Fibroblast of peridontal ligament (primary cell): ENCODE results near the gene SRSF5.
"Not testable (repeated sequence)": the region's sequence is repeated elsewhere in the genome, so short reads cannot be mapped to it uniquely, and the experiment has no call there.

ENCODE experiments used
- DNase-seq: peaks from one replicate; pipeline ENCODE4 v3.0.0-alpha.2; 2010; ENCODE audit errors: extremely low read depth

SRSF5 gene

GRCh38 chr14:69808919-69809808, 42.2 kb downstream of the SRSF5 start:
- DNase-seq: no peak

DNA sequence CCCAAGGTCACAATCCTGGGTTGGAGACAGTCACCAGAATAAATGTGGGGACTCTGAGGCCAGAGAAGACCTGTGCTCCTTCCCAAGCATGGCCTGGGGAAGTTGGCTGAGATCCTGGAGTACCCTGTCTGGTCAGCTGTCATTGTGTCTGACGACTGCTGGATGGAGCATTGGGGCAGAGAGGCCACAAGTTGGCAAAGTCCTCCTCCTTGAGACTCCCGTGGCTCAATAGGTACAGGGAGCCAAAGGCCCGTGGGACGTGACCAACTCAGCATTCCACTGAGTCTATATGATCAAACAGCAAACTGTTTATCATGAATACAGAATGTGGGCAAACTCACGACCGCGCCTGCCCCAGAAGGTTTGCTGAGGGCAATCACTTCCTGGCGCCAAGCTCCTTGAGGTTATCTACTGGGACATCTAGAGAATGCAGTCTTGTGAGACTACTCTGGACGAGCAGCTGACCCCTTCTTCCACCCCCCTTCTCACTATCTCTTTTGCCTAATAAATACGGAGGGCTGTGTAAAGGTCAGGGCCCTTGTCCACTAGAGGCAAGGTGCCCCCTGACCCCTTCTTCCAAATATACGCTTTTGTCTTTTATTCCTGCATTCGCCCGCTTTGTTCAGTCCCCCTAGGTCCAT, 44.4 kb downstream of the SRSF5 start:
- no peak for DNase-seq

GRCh38 chr14:69811868-69812252, 44.9 kb downstream of the SRSF5 start:
- DNase-seq: no peak

GRCh38 chr14:69812711-69813110, 45.8 kb downstream of the SRSF5 start:
- no peak for DNase-seq

- DNase-seq: not testable (repeated sequence)
Observed at GRCh38 chr14:69813346-69813745, 46.4 kb downstream of the SRSF5 start.

DNA sequence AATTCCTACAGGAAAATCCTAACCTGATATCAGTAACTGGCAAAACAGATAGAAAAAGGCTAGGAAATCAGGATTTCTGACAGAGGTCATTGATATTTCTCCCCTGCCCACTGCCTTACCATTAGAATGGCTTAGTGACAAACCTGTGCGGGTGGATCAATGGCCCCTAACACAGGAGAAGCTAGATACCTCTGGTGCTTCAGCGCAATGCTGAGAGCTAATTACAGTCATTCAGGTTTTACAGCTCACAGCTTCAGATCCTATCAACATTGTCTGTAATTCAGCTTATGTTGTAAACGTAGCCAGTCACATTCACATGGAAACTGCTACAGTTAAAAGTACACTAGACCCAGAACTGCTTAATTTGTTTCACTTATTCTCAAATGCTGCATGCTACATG, 47.5 kb downstream of the SRSF5 start:
- DNase-seq: no peak

DNA sequence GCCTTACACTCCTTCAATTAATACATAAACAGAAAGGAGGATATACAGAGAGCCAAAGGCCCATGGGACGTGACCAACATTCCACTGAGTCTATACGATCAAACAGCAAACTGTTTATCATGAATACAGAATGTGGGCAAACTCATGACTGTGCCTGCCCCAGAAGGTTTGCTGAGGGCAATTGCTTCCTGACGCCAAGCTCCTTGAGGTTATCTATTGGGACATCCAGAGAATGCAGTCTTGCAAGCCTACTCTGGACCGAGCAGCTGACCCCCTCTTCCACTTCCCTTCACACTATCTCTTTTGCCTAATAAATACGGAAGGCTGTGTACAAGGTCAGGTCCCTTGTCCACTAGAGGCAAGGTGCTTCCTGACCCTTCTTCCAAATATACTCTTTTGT, 48.6 kb downstream of the SRSF5 start:
- DNase-seq: no peak

DNA sequence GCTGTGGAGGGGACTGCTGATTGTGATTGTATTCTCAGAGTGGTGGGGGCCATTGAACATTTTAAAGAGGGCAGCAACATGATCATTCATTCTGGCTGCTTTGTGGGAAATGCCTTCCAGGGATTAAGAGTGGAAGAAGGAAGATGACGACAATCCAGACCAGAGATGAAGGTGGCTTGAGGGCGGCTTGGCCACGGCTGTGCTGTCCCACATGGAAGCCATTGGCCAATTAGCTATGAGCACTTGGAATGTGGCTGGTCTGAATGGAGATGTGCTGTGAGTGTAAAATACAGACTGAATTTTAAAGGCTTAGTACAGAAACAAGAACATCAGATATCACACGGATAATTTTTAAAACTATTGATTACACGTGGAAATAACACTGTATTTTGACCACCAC, 49.3 kb downstream of the SRSF5 start:
- no peak for DNase-seq

DNA sequence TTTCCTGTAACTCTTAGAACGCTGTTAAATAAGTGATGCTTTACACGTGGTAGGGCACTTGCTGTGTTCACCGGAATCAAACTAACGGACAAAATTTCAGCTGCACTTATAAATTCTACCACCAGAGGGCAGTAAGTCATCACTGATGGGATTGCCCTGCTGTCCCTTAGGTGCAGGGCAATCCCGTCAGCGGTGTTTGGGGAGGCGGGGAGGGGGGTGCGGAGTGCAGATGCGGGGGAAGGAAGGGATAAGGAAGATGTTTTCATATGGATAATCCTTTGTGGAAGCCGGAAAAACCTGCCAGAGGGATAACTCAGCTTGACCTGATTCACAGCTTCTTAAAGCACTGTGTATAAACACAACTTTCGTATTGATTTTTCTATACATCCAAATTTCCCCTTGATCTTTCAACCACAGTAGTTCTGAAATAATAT, 51.8 kb downstream of the SRSF5 start:
- peak; percentile 74 for DNase-seq

GRCh38 chr14:69819607-69820006, 52.7 kb downstream of the SRSF5 start:
- no peak for DNase-seq

- DNase-seq: no peak
Observed at GRCh38 chr14:69820991-69821390, 54.0 kb downstream of the SRSF5 start.
